Erythroblast (primary cell): ENCODE results near the gene RAET1G.
"Not testable (repeated sequence)": the region's sequence is repeated elsewhere in the genome, so short reads cannot be mapped to it uniquely, and the experiment has no call there.

Experiments
- GATA1 ChIP-seq: IDR thresholded peaks from 2 replicates; pipeline ENCODE4 v1.6.1; 2011; ENCODE audit warnings: low read depth, mild to moderate bottlenecking, control low read depth, low read length, moderate library complexity
- POLR2A ChIP-seq: IDR thresholded peaks from 2 replicates; pipeline ENCODE4 v1.6.1; 2011; ENCODE audit warnings: mild to moderate bottlenecking, low read length

DNA sequence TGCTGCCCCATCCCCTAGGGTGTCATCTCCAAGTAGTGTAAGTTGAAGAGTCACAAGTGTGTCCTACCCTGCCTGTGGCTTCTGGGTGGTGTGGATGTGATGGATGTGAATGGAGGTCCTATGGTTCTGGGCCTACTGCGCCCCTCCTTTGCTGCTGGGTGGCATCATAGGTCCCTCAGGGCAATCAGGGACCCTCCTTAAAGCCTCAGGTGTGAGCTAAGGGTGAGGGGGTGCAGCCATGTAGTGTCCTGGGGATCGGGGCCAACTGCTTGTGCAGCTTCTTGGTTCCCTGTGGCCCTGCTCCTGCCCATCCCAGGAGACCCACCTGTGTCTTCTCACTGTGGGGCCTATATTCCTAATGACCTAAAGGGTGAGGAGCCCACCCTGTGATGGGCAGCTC, 43.4 kb upstream of the RAET1G start:
- not testable (repeated sequence) for TF ChIP-seq POLR2A, GATA1
